GM18505 (cell line): ENCODE measurements around the gene DYRK1A.

Source experiments
- ATAC-seq: cut with Tn5 transposase; IDR thresholded peaks from one replicate; pipeline ENCODE4 v1.9.1; 2021; ENCODE audit not compliant: unreplicated experiment
- POLR2A ChIP-seq: IDR thresholded peaks from 4 replicates; pipeline ENCODE4 v1.6.1; 2011; ENCODE audit warnings: borderline replicate concordance; ENCODE audit not compliant: insufficient read depth, insufficient read length; ENCODE audit errors: extremely low read depth

Gene DYRK1A

DNA sequence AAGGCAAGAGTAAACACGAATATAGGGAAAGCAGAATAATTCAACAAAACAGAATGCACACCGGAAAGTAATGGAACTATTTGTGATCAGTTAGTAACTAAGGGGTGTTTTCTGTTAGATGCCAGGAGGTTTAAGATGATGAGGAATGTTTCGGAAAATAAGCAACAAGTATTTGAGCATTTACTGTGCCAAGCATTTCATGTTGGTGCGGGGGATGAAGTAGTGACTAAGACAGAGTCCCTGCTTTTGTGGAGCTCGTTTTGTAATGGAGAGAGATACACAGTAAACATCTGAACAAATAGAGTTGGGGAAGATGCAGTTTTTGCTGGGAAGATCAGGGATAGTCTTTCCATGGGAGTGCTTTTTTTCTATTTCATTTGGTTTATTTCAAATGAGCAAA, 78.7 kb downstream of the DYRK1A start:
- no peak for ATAC-seq
- TF ChIP-seq POLR2A = no peak

DNA sequence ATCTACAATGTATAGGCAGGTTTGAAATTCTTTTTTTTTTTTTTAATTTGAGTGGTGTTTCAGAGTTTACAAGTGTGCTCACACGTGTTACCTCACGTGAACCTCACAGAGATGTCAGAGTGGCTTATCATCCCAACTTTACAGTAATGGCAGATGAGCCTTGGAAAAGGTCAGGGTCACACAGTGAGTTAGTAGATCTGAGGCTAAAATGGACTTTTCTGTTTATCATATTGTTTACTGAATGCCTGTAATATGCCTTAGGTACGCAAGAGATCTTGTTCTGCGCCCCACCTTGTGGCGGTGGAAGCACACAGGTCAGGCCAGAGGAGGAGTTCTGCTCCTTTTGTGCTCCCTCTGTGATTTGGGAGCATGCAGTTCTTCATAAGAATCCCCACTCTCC, 80.0 kb downstream of the DYRK1A start:
- no peak for ATAC-seq
- no peak for TF ChIP-seq POLR2A

GRCh38 chr21:37447288-37447936, 80.8 kb downstream of the DYRK1A start:
- ATAC-seq = no peak
- no peak for TF ChIP-seq POLR2A

- no peak for ATAC-seq
- no peak for TF ChIP-seq POLR2A
These were observed 82.8 kb downstream of the DYRK1A start for GRCh38 chr21:37449302-37449937.

- no peak for TF ChIP-seq POLR2A
- no peak for ATAC-seq
These were observed 83.9 kb downstream of the DYRK1A start for GRCh38 chr21:37450445-37450941.

DNA sequence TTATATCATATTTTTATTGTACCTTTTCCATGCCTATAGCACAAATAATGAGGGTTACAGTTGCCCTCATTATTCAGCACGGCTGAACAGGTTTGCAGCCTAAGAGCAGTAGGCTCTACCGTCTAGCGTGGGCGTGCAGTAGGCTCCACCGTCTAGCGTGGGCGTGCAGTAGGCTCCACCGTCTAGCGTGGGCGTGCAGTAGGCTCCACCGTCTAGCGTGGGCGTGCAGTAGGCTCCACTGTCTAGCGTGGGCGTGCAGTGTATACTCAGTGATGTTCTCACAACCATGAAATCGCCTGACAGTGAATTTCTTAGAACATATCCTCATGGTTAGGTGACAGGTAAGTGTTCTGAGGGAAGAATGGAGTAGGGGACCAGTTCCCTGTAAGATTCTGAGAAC, 84.9 kb downstream of the DYRK1A start:
- ATAC-seq = no peak
- TF ChIP-seq POLR2A = no peak

DNA sequence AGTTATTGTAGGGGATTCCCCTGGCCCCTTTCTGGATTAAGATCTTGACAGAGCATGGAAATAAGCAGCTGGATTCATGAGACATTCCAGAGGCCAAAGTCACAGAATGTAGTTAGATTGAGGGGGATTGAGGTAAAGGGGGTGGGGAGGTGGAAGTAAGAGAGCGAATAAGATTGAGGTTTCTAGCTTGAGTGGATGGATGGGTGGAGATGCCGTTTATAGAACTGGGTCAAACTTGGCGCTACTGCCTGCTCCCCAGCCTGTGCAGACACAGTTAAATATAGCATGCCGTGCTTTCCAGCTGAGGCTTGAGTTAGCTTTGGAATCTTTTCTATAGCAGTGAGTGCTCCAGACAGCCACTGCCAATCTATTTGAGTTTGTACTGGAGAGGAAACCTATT, 85.7 kb downstream of the DYRK1A start:
- TF ChIP-seq POLR2A = no peak
- no peak for ATAC-seq

GRCh38 chr21:37453350-37453749, 86.8 kb downstream of the DYRK1A start:
- ATAC-seq = no peak
- no peak for TF ChIP-seq POLR2A

DNA sequence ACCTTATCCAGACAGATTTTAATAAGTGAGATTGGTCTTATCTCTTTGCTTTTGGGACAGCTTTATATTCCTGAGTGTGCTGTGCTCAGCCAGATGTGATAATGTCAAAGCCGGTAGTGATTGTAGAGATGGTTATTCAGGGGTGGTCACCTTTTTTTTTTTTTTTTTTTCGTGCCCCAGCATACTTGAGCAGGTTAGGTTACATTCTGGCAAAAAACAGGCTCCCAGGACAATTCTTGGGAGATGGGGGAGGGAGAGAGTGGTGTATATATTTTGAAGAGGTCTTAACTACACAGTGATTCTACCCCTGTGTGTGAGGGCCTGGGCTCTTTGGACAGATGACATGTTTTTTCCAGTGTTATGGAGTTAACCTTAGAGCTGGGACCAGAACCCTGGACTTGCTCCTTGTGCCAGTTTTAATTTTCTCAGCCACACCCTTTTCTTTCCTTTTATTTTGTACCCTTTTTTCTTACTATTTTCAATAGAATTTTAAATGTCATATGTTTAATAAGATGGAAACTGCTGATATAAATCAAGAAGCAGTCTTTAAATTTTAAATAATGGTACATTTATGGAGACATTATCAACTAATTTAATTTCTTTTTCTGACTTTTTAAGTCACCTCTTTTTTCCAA, 88.4 kb downstream of the DYRK1A start:
- ATAC-seq = no peak
- no peak for TF ChIP-seq POLR2A

DNA sequence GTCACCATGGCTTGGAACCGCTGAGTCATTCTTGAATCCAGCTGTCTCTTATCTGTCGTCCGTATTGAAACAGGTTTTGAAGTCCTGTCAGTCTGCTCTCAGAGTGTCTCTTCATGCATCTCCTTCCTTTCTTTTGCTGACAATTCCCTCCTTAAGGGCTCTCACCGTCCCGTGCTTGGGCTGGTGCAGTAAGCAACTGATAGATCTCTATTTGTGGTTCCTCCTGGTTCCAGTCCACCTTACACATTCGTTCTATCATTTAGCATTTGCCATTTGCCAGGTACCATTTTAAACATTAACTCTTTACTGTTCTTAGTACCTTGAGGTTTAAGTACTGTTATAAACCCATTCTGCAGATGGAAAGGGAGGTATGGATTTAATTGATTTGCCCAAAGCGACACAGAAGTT, 88.9 kb downstream of the DYRK1A start:
- no peak for ATAC-seq
- TF ChIP-seq POLR2A = no peak

- no peak for ATAC-seq
- TF ChIP-seq POLR2A = no peak
These were observed 92.2 kb downstream of the DYRK1A start for GRCh38 chr21:37458669-37459276.

DNA sequence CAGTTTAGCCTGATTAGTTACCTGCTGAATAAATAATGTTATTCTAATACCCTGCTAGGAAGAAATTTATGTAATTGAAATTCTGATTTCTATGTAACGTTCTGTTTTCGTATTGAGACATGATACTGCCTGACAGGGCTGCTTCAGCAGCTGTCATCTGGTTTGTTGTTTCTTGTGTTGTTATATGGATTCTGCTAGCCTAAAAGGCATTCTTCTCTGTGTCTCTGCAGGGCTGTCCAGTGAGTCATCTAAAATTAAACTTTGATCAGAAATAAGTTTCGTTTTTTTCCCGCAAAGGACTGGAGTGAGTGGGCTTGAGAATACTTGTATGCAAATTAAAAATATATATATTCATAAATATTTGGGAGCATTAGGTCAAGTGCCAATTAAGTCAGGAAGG, 93.0 kb downstream of the DYRK1A start:
- no peak for ATAC-seq

GRCh38 chr21:37460196-37460595, 93.6 kb downstream of the DYRK1A start:
- TF ChIP-seq POLR2A = no peak
- no peak for ATAC-seq

More for the DNA sequence above, 93.0 kb downstream of the DYRK1A start:
- no peak for TF ChIP-seq POLR2A
